GM23338 (cell line): ENCODE measurements around the gene NIN.

ENCODE experiments used
- EZH2 ChIP-seq: fragments of 200-600 bp; sonication (generic); IDR thresholded peaks from one replicate; pipeline ENCODE4 v1.8.0; 2017; ENCODE audit warnings: antibody characterized with exemption, mild to moderate bottlenecking, low read depth; ENCODE audit not compliant: unreplicated experiment
- POLR2AphosphoS5 ChIP-seq: IDR thresholded peaks from 2 replicates; pipeline ENCODE4 v1.6.1; 2016; ENCODE audit warnings: antibody characterized with exemption, low read depth
- STAT1 ChIP-seq: IDR thresholded peaks from one replicate; pipeline ENCODE4 v1.6.1; 2016; ENCODE audit warnings: antibody characterized with exemption; ENCODE audit not compliant: unreplicated experiment
- TF ChIP-seq, protein P1 (sequence below), 2 experiments: fragments of 200-600 bp in 1 of 2; sonication (generic) in 1 of 2; conservative IDR thresholded peaks; 2 replicates each; pipeline versions ENCODE4 v1.5.1 to v1.6.1; 2016 to 2017; ENCODE audit warnings: antibody characterized with exemption in 2 of 2, low read depth in 2 of 2, mild to moderate bottlenecking in 2 of 2, moderate library complexity in 1 of 2

DNA sequence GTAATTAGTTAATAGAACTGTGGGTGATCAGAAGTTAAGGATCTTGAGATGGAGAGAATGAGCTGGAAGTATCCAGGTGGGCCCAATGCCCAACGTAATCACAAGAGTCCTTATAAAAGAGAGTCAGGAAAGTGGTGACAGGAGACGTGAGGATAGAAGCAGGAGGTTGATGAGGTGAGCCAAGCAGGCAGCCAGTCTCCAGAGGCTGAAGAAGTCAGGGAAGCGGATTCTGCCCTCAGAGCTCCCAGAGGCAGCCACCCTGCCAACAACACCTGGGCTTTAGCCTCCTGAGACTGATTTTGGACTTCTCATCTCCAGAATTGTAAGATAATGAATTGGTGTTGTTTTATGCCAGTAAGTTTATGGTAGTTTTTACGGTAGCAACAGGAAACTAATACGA lies 152.8 kb downstream of the NIN start:
- TF ChIP-seq POLR2AphosphoS5 (no peak), EZH2 (no peak), STAT1 (no peak)
- TF ChIP-seq, protein P1, sequence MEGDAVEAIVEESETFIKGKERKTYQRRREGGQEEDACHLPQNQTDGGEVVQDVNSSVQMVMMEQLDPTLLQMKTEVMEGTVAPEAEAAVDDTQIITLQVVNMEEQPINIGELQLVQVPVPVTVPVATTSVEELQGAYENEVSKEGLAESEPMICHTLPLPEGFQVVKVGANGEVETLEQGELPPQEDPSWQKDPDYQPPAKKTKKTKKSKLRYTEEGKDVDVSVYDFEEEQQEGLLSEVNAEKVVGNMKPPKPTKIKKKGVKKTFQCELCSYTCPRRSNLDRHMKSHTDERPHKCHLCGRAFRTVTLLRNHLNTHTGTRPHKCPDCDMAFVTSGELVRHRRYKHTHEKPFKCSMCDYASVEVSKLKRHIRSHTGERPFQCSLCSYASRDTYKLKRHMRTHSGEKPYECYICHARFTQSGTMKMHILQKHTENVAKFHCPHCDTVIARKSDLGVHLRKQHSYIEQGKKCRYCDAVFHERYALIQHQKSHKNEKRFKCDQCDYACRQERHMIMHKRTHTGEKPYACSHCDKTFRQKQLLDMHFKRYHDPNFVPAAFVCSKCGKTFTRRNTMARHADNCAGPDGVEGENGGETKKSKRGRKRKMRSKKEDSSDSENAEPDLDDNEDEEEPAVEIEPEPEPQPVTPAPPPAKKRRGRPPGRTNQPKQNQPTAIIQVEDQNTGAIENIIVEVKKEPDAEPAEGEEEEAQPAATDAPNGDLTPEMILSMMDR (conservative IDR thresholded peaks at IDR 0.05; ENCODE audit: low read depth in 2 of 2) = no peak
